GM12878 (cell line): Measurements from ENCODE around the gene MCM3AP. TPM values are rescaled to one million over a fixed set of nuclear protein-coding genes. Genes with fewer than 3 reads are reported as not detected.

Experiments used
- ATAC-seq: fragments of 200-7000 bp; cut with Tn5 transposase; 3 replicates; pipeline ENCODE4 v1.9.1; 2020; ENCODE audit warnings: mild to moderate bottlenecking, moderate library complexity
- BruUV-seq: library from RNA; stranded (reverse); fragments of 400-500 nt; replicated peaks from 2 replicates; lab custom pipeline; 2021; lab: Mats Ljungman, UMichigan
- CTCF ChIA-PET: fragments of 300-600 bp; sonication (Branson Sonifier 250); formaldehyde crosslinking; extraction: SDS; loops from one replicate; lab custom pipeline; 2021; ENCODE audit warnings: inconsistent platforms; lab: Yijun Ruan, JAX
- POLR2A ChIA-PET: fragments of 350-600 bp; formaldehyde crosslinking; extraction: SDS; loops from one replicate; lab custom pipeline; 2021; ENCODE audit warnings: inconsistent platforms; lab: Charles Lee
- RAD21 ChIA-PET: fragments of 300-600 bp; sonication (Branson Sonifier 250); formaldehyde crosslinking; loops from one replicate; lab custom pipeline; 2023; ENCODE audit warnings: antibody characterized with exemption; ENCODE audit not compliant: unreplicated experiment; lab: Charles Lee
- SMC1A ChIA-PET: fragments of 300-600 bp; sonication (Branson Sonifier 250); formaldehyde crosslinking; loops from one replicate; lab custom pipeline; 2023; ENCODE audit not compliant: unreplicated experiment, uncharacterized antibody; lab: Charles Lee
- DNase-seq: peaks from one replicate; pipeline ENCODE4 v3.0.0-alpha.2; 2011; ENCODE audit warnings: low read depth, low spot score
- FAIRE-seq: peaks from 3 replicates; lab custom pipeline; 2011; peaks lifted over from hg19 to GRCh38; lab: Jason Lieb, UNC
- H2AFZ ChIP-seq: 2 replicates; pipeline ENCODE4 v1.6.0; 2011; ENCODE audit warnings: low read depth, low read length, control low read depth; ENCODE audit not compliant: control insufficient read depth
- H3K27ac ChIP-seq: 2 replicates; pipeline ENCODE4 v1.5.1; 2011; ENCODE audit warnings: control low read depth; ENCODE audit not compliant: control insufficient read depth, insufficient read depth
- H3K27me3 ChIP-seq, 2 experiments: replicated peaks in 1 of 2; 2 replicates each; pipeline versions ENCODE4 v1.6.0 to v1.6.1; 2011; ENCODE audit warnings: low read length in 1 of 2; ENCODE audit not compliant: control insufficient read depth in 2 of 2, insufficient read depth in 2 of 2
- H3K36me3 ChIP-seq, 2 experiments: 2 replicates each; pipeline ENCODE4 v1.5.1; 2011; ENCODE audit warnings: low read length in 1 of 2; ENCODE audit not compliant: control insufficient read depth in 2 of 2, insufficient read depth in 2 of 2
- H3K4me1 ChIP-seq: 2 replicates; pipeline ENCODE4 v1.6.1; 2011; ENCODE audit warnings: mild to moderate bottlenecking, low read length, moderate library complexity, mixed read lengths; ENCODE audit not compliant: control insufficient read depth, insufficient read depth
- H3K4me2 ChIP-seq: 2 replicates; pipeline ENCODE4 v1.6.0; 2011; ENCODE audit warnings: control low read depth; ENCODE audit not compliant: control insufficient read depth, insufficient read depth
- H3K4me3 ChIP-seq: fragments of 200-600 bp; sonication (generic); 2 replicates; pipeline ENCODE4 v1.5.1; 2016
- H3K79me2 ChIP-seq: 2 replicates; pipeline ENCODE4 v1.6.0; 2011; ENCODE audit warnings: low read length; ENCODE audit not compliant: control insufficient read depth, insufficient read depth
- H3K9ac ChIP-seq: 2 replicates; pipeline ENCODE4 v1.8.0; 2011; ENCODE audit warnings: low read length, control low read depth, mixed read lengths; ENCODE audit not compliant: control insufficient read depth, insufficient read depth
- H3K9me3 ChIP-seq: replicated peaks from 3 replicates; pipeline ENCODE4 v1.5.1; 2011; ENCODE audit warnings: mild to moderate bottlenecking, low read length; ENCODE audit not compliant: control insufficient read depth, insufficient read depth
- H4K20me1 ChIP-seq: 2 replicates; pipeline ENCODE4 v1.6.0; 2011; ENCODE audit not compliant: control insufficient read depth, insufficient read depth
- BHLHE40 ChIP-seq, 2 experiments: fragments of 450-650 bp in 1 of 2; IDR thresholded peaks; 2 replicates each; pipeline ENCODE4 v1.6.1; 2011 to 2017; ENCODE audit warnings: low read depth in 2 of 2, borderline replicate concordance in 1 of 2, improper control_type of control experiment in 1 of 2, low read length in 1 of 2, mild to moderate bottlenecking in 1 of 2
- CHD1 ChIP-seq: IDR thresholded peaks from 2 replicates; pipeline ENCODE4 v1.6.1; 2012; ENCODE audit warnings: low read depth, low read length, improper control_type of control experiment
- HDGF ChIP-seq: fragments of 450-650 bp; IDR thresholded peaks from 2 replicates; pipeline ENCODE4 v1.6.1; 2016; ENCODE audit warnings: antibody characterized with exemption
- NR2C2 ChIP-seq: IDR thresholded peaks from 2 replicates; pipeline ENCODE4 v1.6.1; 2011; ENCODE audit warnings: borderline replicate concordance, low read depth; ENCODE audit not compliant: control insufficient read depth, insufficient read length
- YY1 ChIP-seq: IDR thresholded peaks from 2 replicates; pipeline ENCODE4 v1.6.1; 2011; ENCODE audit warnings: low read depth, mild to moderate bottlenecking, low read length
- ZBTB33 ChIP-seq: fragments of 450-650 bp; IDR thresholded peaks from 2 replicates; pipeline ENCODE4 v1.6.1; 2017; ENCODE audit warnings: mild to moderate bottlenecking
- ZNF274 ChIP-seq: IDR thresholded peaks from one replicate; pipeline ENCODE4 v1.8.0; 2011; ENCODE audit not compliant: insufficient read length, insufficient read depth
- ZZZ3 ChIP-seq: IDR thresholded peaks from 2 replicates; pipeline ENCODE4 v1.6.1; 2011; ENCODE audit warnings: low read depth; ENCODE audit not compliant: control insufficient read depth, insufficient read length
- WGBS: methylation state at CpG from one replicate; pipeline ENCODE4 v1.1.6; 2016; ENCODE audit warnings: low lambda C conversion rate; ENCODE audit not compliant: insufficient replicate concordance, insufficient coverage; ENCODE audit errors: missing lambda C conversion rate; 5-methylcytosine and 5-hydroxymethylcytosine counted together
- in situ Hi-C: fragments of 300-500 bp; cut with MboI; formaldehyde crosslinking; loops from 9 replicates; pipeline ENCODE4 v1.14.3; 2018; ENCODE audit warnings: mixed read lengths
- intact Hi-C: fragments of 100-400 bp; cut with micrococcal nuclease; formaldehyde crosslinking; loops from one replicate; pipeline ENCODE4 v1.14.2; 2022; ENCODE audit not compliant: unreplicated experiment
- polyA plus RNA-seq, 11 experiments: library from polyadenylated mRNA; depleted of rRNA in 4 of 11; unstranded in 6 of 11; stranded (reverse) in 5 of 11; fragments of >200 nt; fragmentation: Nextera tagmentation in 4 of 11; fragmentation: Illumina TruSeq in 1 of 11; extraction: Ambion mirVana in 4 of 11; extraction: Trizol in 1 of 11; gene quantifications; 1 replicate in 1 of 11; 2 replicates in 10 of 11; pipeline versions ENCODE4 v1.2.1 to v1.2.3, GENCODE V29; 2011 to 2016; ENCODE audit warnings: inconsistent platforms in 2 of 11, missing spikeins in 2 of 11, low read depth in 1 of 11
- total RNA-seq, 4 experiments: library from RNA; depleted of rRNA in 3 of 4; stranded (reverse); fragments of >200 nt in 3 of 4; fragmentation: Illumina TruSeq in 1 of 4; extraction: Trizol in 1 of 4; gene quantifications; 2 replicates each; pipeline versions ENCODE4 v1.2.1 to v1.2.3, GENCODE V29; 2013 to 2021
- TF ChIP-seq, protein P1 (sequence below): fragments of 450-650 bp; IDR thresholded peaks from 2 replicates; pipeline ENCODE4 v1.6.1; 2017; ENCODE audit warnings: mild to moderate bottlenecking, low read depth, inconsistent platforms; ENCODE audit not compliant: poor library complexity, severe bottlenecking
- TF ChIP-seq, protein P2 (sequence below): IDR thresholded peaks from 2 replicates; pipeline ENCODE4 v1.6.1; 2012; ENCODE audit warnings: improper control_type of control experiment, low read depth, low read length; ENCODE audit not compliant: insufficient replicate concordance

MCM3AP gene
- total and polyA plus RNA-seq, 10 of the 15 experiments (the other 5 are each of a cell fraction or from before 2014, with no cell fraction given) = 6.1 to 95.7 (median 47.0) TPM

DNA sequence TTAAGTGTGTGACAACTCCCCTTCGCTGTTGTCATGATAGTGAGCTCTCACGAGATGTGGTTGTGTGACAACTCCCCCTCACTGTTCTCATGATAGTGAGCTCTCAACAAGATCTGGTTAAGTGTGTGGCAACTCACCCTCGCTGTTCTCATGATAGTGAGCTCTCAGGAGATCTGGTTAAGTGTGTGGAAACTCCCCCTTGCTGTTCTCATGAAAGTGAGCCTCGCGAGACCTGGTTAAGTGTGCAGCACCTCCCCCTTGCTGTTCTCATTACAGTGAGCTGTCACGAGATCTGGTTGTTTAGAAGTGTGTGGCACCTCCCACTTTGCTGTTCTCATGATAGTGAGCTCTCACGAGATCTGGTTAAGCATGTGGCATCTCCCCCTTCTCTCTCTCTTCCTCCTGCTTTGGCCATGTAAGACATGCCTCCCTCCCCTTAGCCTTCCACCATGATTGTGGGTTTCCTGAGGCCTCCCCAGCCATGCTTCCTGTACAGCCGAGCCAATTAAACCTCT, 31.7 kb downstream of the MCM3AP start (continued):
- TF ChIP-seq, protein P1, sequence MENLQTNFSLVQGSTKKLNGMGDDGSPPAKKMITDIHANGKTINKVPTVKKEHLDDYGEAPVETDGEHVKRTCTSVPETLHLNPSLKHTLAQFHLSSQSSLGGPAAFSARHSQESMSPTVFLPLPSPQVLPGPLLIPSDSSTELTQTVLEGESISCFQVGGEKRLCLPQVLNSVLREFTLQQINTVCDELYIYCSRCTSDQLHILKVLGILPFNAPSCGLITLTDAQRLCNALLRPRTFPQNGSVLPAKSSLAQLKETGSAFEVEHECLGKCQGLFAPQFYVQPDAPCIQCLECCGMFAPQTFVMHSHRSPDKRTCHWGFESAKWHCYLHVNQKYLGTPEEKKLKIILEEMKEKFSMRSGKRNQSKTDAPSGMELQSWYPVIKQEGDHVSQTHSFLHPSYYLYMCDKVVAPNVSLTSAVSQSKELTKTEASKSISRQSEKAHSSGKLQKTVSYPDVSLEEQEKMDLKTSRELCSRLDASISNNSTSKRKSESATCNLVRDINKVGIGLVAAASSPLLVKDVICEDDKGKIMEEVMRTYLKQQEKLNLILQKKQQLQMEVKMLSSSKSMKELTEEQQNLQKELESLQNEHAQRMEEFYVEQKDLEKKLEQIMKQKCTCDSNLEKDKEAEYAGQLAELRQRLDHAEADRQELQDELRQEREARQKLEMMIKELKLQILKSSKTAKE = no peak
- TF ChIP-seq BHLHE40 (IDR thresholded peaks at IDR 0.05; ENCODE audit: borderline replicate concordance in 1 of 2, low read depth in 2 of 2, low read length in 1 of 2) (peak; percentile 91 to 93), YY1 (peak; percentile 68; the same call in 1 of the 2 replicates), HDGF (peak; percentile 92; the same call in 1 of the 2 replicates), ZZZ3 (no peak)

DNA sequence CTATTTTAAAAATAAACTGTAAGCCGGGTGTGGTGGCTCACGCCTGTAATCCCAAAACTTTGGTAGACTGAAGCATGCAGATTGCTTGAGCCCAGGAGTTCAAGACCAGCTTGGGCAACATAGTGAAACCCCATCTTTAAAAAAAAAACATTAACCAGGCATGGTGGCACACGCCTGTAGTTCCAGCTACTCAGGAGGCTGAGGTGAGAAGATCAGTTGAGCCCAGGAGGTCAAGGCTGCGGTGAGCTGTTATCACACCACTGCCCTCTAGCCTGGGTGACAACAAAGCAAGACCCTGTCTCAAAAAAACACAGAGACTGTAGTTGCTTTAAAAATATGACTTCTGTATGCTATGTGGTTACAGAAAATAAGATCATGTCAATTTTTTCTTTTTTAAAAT, 32.6 kb downstream of the MCM3AP start:
- H3K4me3 ChIP-seq = no peak overlapping the region
- H3K36me3 ChIP-seq = peaks cover 37 to 50% of the 10 kb centered on the region in 2 experiments
- intact Hi-C loops (loop anchor here (5.0 kb wide), 1 partner anchor 69 kb away; the partner anchor contains the start of genes C21orf58 and PCNT), in situ Hi-C loops (no loop called here)
- no peaks in the 10 kb centered on the region; a peak in 1 of 4 replicates for H3K27me3 ChIP-seq
- BruUV-seq = no TSS peak
- H3K4me2 ChIP-seq = no peak overlapping the region
- ChIA-PET RAD21 (interaction anchor here (1.0 to 3.5 kb wide), 7 partner anchors 18 to 110 kb away, joined by 3 to 19 read pairs (median 8); partner anchors contain the start of genes LSS, MCM3AP and YBEY), SMC1A (interaction anchor here (1.1 to 1.9 kb wide), 5 partner anchors 9 to 70 kb away, joined by 3 to 15 read pairs (median 4); partner anchors contain the start of gene C21orf58), CTCF (interaction anchor here (0.6 to 6.3 kb wide), 6 partner anchors 15 to 109 kb away, joined by 3 to 59 read pairs (median 8); partner anchors contain the start of genes LSS, MCM3AP and YBEY), POLR2A (interaction anchor here (0.7 to 1.7 kb wide), 7 partner anchors 9 to 142 kb away, joined by 3 to 9 read pairs (median 5); no protein-coding TSS in a partner anchor)
- H3K9me3 ChIP-seq = no peaks in the 10 kb centered on the region; the same call in 2 of the 3 replicates
- H3K4me1 ChIP-seq = peaks cover 15% of the 10 kb centered on the region
- WGBS = 100% methylated on average over 4 of the region's 4 CpGs
- DNase-seq = no peak
- no peak overlapping the region for H2AFZ ChIP-seq
- H3K27ac ChIP-seq = 0 out of 2 replicates have a peak overlapping the region, but pooled peaks have one; percentile 55
- no peak for ATAC-seq
- H3K79me2 ChIP-seq = no peaks in the 10 kb centered on the region
- no peaks in the 10 kb centered on the region for H4K20me1 ChIP-seq
- H3K9ac ChIP-seq = no peak overlapping the region
- FAIRE-seq = no peak
- no peak for TF ChIP-seq NR2C2
- TF ChIP-seq CHD1 = no peak
- no peak for TF ChIP-seq ZBTB33
- TF ChIP-seq, protein P2, sequence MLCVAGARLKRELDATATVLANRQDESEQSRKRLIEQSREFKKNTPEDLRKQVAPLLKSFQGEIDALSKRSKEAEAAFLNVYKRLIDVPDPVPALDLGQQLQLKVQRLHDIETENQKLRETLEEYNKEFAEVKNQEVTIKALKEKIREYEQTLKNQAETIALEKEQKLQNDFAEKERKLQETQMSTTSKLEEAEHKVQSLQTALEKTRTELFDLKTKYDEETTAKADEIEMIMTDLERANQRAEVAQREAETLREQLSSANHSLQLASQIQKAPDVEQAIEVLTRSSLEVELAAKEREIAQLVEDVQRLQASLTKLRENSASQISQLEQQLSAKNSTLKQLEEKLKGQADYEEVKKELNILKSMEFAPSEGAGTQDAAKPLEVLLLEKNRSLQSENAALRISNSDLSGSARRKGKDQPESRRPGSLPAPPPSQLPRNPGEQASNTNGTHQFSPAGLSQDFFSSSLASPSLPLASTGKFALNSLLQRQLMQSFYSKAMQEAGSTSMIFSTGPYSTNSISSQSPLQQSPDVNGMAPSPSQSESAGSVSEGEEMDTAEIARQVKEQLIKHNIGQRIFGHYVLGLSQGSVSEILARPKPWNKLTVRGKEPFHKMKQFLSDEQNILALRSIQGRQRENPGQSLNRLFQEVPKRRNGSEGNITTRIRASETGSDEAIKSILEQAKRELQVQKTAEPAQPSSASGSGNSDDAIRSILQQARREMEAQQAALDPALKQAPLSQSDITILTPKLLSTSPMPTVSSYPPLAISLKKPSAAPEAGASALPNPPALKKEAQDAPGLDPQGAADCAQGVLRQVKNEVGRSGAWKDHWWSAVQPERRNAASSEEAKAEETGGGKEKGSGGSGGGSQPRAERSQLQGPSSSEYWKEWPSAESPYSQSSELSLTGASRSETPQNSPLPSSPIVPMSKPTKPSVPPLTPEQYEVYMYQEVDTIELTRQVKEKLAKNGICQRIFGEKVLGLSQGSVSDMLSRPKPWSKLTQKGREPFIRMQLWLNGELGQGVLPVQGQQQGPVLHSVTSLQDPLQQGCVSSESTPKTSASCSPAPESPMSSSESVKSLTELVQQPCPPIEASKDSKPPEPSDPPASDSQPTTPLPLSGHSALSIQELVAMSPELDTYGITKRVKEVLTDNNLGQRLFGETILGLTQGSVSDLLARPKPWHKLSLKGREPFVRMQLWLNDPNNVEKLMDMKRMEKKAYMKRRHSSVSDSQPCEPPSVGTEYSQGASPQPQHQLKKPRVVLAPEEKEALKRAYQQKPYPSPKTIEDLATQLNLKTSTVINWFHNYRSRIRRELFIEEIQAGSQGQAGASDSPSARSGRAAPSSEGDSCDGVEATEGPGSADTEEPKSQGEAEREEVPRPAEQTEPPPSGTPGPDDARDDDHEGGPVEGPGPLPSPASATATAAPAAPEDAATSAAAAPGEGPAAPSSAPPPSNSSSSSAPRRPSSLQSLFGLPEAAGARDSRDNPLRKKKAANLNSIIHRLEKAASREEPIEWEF = no peak
- no peak for TF ChIP-seq ZZZ3
- TF ChIP-seq ZNF274 = no peak
